TTC549 (cell line): ENCODE measurements around the gene ETDC.

Experiments
- FAIRE-seq: peaks from 2 replicates; lab custom pipeline; 2012; peaks lifted over from hg19 to GRCh38; lab: Jason Lieb, UNC

Gene ETDC

GRCh38 chrX:135346975-135347374, 37.7 kb downstream of the ETDC start:
- no peak for FAIRE-seq

- no peak for FAIRE-seq
Observed at GRCh38 chrX:135347381-135348016, 38.2 kb downstream of the ETDC start.

- no peak for FAIRE-seq
Observed at GRCh38 chrX:135354288-135354687, 45.0 kb downstream of the ETDC start.
